Gastrocnemius medialis (tissue), 4 donors: ENCODE data around the gene NFS1.
"Not testable (repeated sequence)": the region's sequence is repeated elsewhere in the genome, so short reads cannot be mapped to it uniquely, and the experiment has no call there.

ENCODE experiments used
- POLR2A ChIP-seq, 2 donors: fragments of 450-650 bp; IDR thresholded peaks; one replicate each; pipeline ENCODE4 v1.6.1; 2017; ENCODE audit warnings: antibody characterized with exemption in 2 of 2, mild to moderate bottlenecking in 2 of 2, moderate library complexity in 2 of 2
- TF ChIP-seq, protein P1 (sequence below), 5 experiments: fragments of 450-650 bp in 3 of 5; fragments of 200-600 bp in 2 of 5; sonication (generic) in 2 of 5; IDR thresholded peaks in 4 of 5; conservative IDR thresholded peaks in 1 of 5; 1 replicate in 4 of 5; 2 replicates in 1 of 5; pipeline ENCODE4 v1.5.1; 2016 to 2019; ENCODE audit warnings: antibody characterized with exemption in 5 of 5, mild to moderate bottlenecking in 3 of 5, moderate library complexity in 3 of 5

DNA sequence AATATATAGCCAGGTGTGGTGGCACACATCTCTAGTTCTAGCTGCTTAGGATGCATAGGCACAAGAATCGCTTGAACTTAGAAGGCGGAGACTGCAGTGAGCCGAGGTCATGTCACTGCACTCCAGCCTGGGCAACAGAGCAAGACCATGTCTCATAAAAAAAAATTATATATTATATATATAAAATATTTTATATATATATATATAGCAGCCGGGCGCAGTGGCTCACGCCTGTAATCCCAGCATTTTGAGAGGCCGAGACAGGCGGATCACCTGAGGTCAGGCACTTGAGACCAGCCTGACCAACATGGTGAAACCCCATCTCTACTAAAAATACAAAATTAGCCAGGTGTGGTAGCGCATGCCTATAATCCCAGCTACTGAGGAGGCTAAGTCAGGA is 13.8 kb downstream of the NFS1 start:
- TF ChIP-seq, protein P1, sequence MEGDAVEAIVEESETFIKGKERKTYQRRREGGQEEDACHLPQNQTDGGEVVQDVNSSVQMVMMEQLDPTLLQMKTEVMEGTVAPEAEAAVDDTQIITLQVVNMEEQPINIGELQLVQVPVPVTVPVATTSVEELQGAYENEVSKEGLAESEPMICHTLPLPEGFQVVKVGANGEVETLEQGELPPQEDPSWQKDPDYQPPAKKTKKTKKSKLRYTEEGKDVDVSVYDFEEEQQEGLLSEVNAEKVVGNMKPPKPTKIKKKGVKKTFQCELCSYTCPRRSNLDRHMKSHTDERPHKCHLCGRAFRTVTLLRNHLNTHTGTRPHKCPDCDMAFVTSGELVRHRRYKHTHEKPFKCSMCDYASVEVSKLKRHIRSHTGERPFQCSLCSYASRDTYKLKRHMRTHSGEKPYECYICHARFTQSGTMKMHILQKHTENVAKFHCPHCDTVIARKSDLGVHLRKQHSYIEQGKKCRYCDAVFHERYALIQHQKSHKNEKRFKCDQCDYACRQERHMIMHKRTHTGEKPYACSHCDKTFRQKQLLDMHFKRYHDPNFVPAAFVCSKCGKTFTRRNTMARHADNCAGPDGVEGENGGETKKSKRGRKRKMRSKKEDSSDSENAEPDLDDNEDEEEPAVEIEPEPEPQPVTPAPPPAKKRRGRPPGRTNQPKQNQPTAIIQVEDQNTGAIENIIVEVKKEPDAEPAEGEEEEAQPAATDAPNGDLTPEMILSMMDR (IDR thresholded peaks at IDR 0.05 in 4 of 5, conservative IDR thresholded peaks at IDR 0.05 in 1 of 5) = not testable (repeated sequence)
- not testable (repeated sequence) for TF ChIP-seq POLR2A (IDR thresholded peaks at IDR 0.05)
